ENCODE results near the gene MIF.
"Not testable (repeated sequence)": the region's sequence is repeated elsewhere in the genome, so short reads cannot be mapped to it uniquely, and the experiment has no call there.

The MIF gene

GRCh38 chr22:23858484-23858815 lies 35.7 kb upstream of the MIF start:
- in situ Hi-C loops (cut with HindIII; ENCODE audit: low sequenced_read_pairs) = no loop called here
- DNase-seq (ENCODE audit: low read depth, low spot score) = no peak
- peak overlapping the region; percentile 77 for H3K4me3 ChIP-seq (ENCODE audit: low read depth, low read length)
- no peak for TF ChIP-seq CTCF (IDR thresholded peaks at IDR 0.05; ENCODE audit: low read depth, low read length)

GRCh38 chr22:23859201-23859600 lies 35.0 kb upstream of the MIF start:
- TF ChIP-seq CTCF (IDR thresholded peaks at IDR 0.05; ENCODE audit: low read depth, low read length) = no peak
- DNase-seq (ENCODE audit: low read depth, low spot score) = no peak
- in situ Hi-C loops (cut with HindIII; ENCODE audit: low sequenced_read_pairs) = no loop called here
- no peak overlapping the region for H3K4me3 ChIP-seq (ENCODE audit: low read depth, low read length)

- H3K4me3 ChIP-seq (ENCODE audit: low read depth, low read length); DNase-seq (ENCODE audit: low read depth, low spot score); in situ Hi-C loops (cut with HindIII; ENCODE audit: low sequenced_read_pairs): not testable (repeated sequence)
Measured at GRCh38 chr22:23860187-23860586, 34.0 kb upstream of the MIF start.

- peak; percentile 39 for DNase-seq (ENCODE audit: low read depth, low spot score)
- in situ Hi-C loops (cut with HindIII; ENCODE audit: low sequenced_read_pairs) = no loop called here
- TF ChIP-seq CTCF (IDR thresholded peaks at IDR 0.05; ENCODE audit: low read depth, low read length) = peak; percentile 80
- no peak overlapping the region for H3K4me3 ChIP-seq (ENCODE audit: low read depth, low read length)
Measured at GRCh38 chr22:23862103-23862502, 32.1 kb upstream of the MIF start.

- H3K4me3 ChIP-seq (ENCODE audit: low read depth, low read length); DNase-seq (ENCODE audit: low read depth, low spot score); in situ Hi-C loops (cut with HindIII; ENCODE audit: low sequenced_read_pairs): not testable (repeated sequence)
Measured at GRCh38 chr22:23864499-23865154, 29.6 kb upstream of the MIF start.

GRCh38 chr22:23868580-23868979 lies 25.6 kb upstream of the MIF start:
- H3K4me3 ChIP-seq (ENCODE audit: low read depth, low read length) = no peak overlapping the region
- no peak for TF ChIP-seq CTCF (IDR thresholded peaks at IDR 0.05; ENCODE audit: low read depth, low read length)
- in situ Hi-C loops (cut with HindIII; ENCODE audit: low sequenced_read_pairs) = no loop called here
- DNase-seq (ENCODE audit: low read depth, low spot score) = no peak

- in situ Hi-C loops (cut with HindIII; ENCODE audit: low sequenced_read_pairs) = no loop called here
- no peak overlapping the region for H3K4me3 ChIP-seq (ENCODE audit: low read depth, low read length)
- DNase-seq (ENCODE audit: low read depth, low spot score) = no peak
- TF ChIP-seq CTCF (IDR thresholded peaks at IDR 0.05; ENCODE audit: low read depth, low read length) = no peak
Measured at GRCh38 chr22:23874871-23875270, 19.3 kb upstream of the MIF start.

GRCh38 chr22:23875801-23876200 lies 18.4 kb upstream of the MIF start:
- in situ Hi-C loops (cut with HindIII; ENCODE audit: low sequenced_read_pairs) = no loop called here
- no peak for TF ChIP-seq CTCF (IDR thresholded peaks at IDR 0.05; ENCODE audit: low read depth, low read length)
- DNase-seq (ENCODE audit: low read depth, low spot score) = no peak
- no peak overlapping the region for H3K4me3 ChIP-seq (ENCODE audit: low read depth, low read length)

Measured in astrocyte of the spinal cord (primary cell).